HEK293 (cell line): ENCODE measurements around the gene LDLRAD3.

Source experiments
- CTCF ChIA-PET: fragments of 350-600 bp; formaldehyde crosslinking; extraction: SDS; loops from one replicate; lab custom pipeline; 2021; ENCODE audit warnings: antibody characterized with exemption; lab: Yijun Ruan, JAX
- POLR2A ChIA-PET: fragments of 300-600 bp; formaldehyde crosslinking; extraction: SDS; loops from one replicate; lab custom pipeline; 2020; ENCODE audit warnings: antibody characterized with exemption, inconsistent platforms; lab: Yijun Ruan, JAX
- H3K27ac ChIP-seq: fragments of 200-500 bp; sonication (Bioruptor generic); 2 replicates; pipeline ENCODE4 v1.5.1; 2014; ENCODE audit warnings: low read depth, low read length, control low read depth, inconsistent platforms; ENCODE audit errors: extremely low read depth
- H3K36me3 ChIP-seq, 2 experiments: fragments of 200-500 bp in 1 of 2; sonication (Bioruptor generic) in 1 of 2; 1 replicate in 1 of 2; 2 replicates in 1 of 2; pipeline ENCODE4 v1.5.1; 2014 to 2017; ENCODE audit warnings: inconsistent platforms in 2 of 2, low read length in 2 of 2; ENCODE audit not compliant: control insufficient read depth in 2 of 2, insufficient read depth in 1 of 2
- H3K4me1 ChIP-seq: fragments of 200-500 bp; sonication (Bioruptor generic); 2 replicates; pipeline ENCODE4 v1.5.1; 2014; ENCODE audit warnings: mild to moderate bottlenecking, low read length, inconsistent platforms; ENCODE audit not compliant: control insufficient read depth, insufficient read depth
- H3K4me3 ChIP-seq: 2 replicates; pipeline ENCODE4 v1.5.1; 2011; ENCODE audit warnings: low read depth, mild to moderate bottlenecking, control low read depth, low read length, moderate library complexity
- H3K9me3 ChIP-seq: fragments of 200-500 bp; sonication (Bioruptor generic); 2 replicates; pipeline ENCODE4 v1.5.1; 2014; ENCODE audit warnings: low read depth, low read length, inconsistent platforms; ENCODE audit not compliant: control insufficient read depth, insufficient read depth
- BCL6B ChIP-seq: fragments of 450-650 bp; formaldehyde crosslinking; IDR thresholded peaks from 2 replicates; pipeline ENCODE4 v1.5.1; 2017; ENCODE audit warnings: missing biosample characterization, missing genetic modification characterization
- ELK4 ChIP-seq: IDR thresholded peaks from 2 replicates; pipeline ENCODE4 v1.6.1; 2011; ENCODE audit warnings: mild to moderate bottlenecking, low read depth, low read length, borderline replicate concordance
- GLI2 ChIP-seq: fragments of 450-650 bp; formaldehyde crosslinking; IDR thresholded peaks from 2 replicates; pipeline ENCODE4; 2017; ENCODE audit warnings: missing biosample characterization, missing genetic modification characterization, low read depth, borderline replicate concordance
- GLI4 ChIP-seq: fragments of 450-650 bp; formaldehyde crosslinking; IDR thresholded peaks from 2 replicates; pipeline ENCODE4 v1.5.1; 2016; ENCODE audit warnings: missing biosample characterization, missing genetic modification characterization
- GLIS1 ChIP-seq: fragments of 450-650 bp; formaldehyde crosslinking; IDR thresholded peaks from 2 replicates; pipeline ENCODE4 v1.5.1; 2016; ENCODE audit warnings: missing biosample characterization, missing genetic modification characterization
- PATZ1 ChIP-seq: fragments of 450-650 bp; formaldehyde crosslinking; IDR thresholded peaks from 2 replicates; pipeline ENCODE4 v1.5.1; 2016; ENCODE audit warnings: missing biosample characterization, missing genetic modification characterization
- REPIN1 ChIP-seq: fragments of 450-650 bp; formaldehyde crosslinking; IDR thresholded peaks from 2 replicates; pipeline ENCODE4 v1.5.1; 2017; ENCODE audit warnings: missing biosample characterization, missing genetic modification characterization, low read depth
- TCF7L2 ChIP-seq: IDR thresholded peaks from 2 replicates; pipeline ENCODE4 v1.6.1; 2011; ENCODE audit warnings: low read depth, mild to moderate bottlenecking, inconsistent platforms, low read length, moderate library complexity, borderline replicate concordance
- ZIC2 ChIP-seq: fragments of 450-650 bp; formaldehyde crosslinking; IDR thresholded peaks from 2 replicates; pipeline ENCODE4 v1.5.1; 2016; ENCODE audit warnings: missing biosample characterization, missing genetic modification characterization
- ZNF248 ChIP-seq: fragments of 450-650 bp; formaldehyde crosslinking; IDR thresholded peaks from 2 replicates; pipeline ENCODE4 v1.5.1; 2017; ENCODE audit warnings: missing biosample characterization, missing genetic modification characterization
- ZNF350 ChIP-seq: fragments of 450-650 bp; formaldehyde crosslinking; IDR thresholded peaks from 2 replicates; pipeline ENCODE4 v1.5.0; 2017; ENCODE audit warnings: missing biosample characterization, mild to moderate bottlenecking, missing genetic modification characterization
- ZNF362 ChIP-seq: fragments of 450-650 bp; formaldehyde crosslinking; IDR thresholded peaks from 2 replicates; pipeline ENCODE4 v1.5.1; 2016; ENCODE audit warnings: missing biosample characterization, missing genetic modification characterization
- ZNF366 ChIP-seq: fragments of 450-650 bp; formaldehyde crosslinking; conservative IDR thresholded peaks from 2 replicates; pipeline ENCODE4 v1.5.1; 2016; ENCODE audit warnings: missing biosample characterization, missing genetic modification characterization
- ZNF37A ChIP-seq: fragments of 450-650 bp; IDR thresholded peaks from 2 replicates; pipeline ENCODE4 v1.5.1; 2018; ENCODE audit warnings: missing biosample characterization, missing genetic modification characterization
- ZNF404 ChIP-seq: fragments of 450-650 bp; formaldehyde crosslinking; IDR thresholded peaks from 2 replicates; pipeline ENCODE4 v1.5.1; 2017; ENCODE audit warnings: missing biosample characterization, missing genetic modification characterization
- ZNF433 ChIP-seq: fragments of 450-650 bp; formaldehyde crosslinking; IDR thresholded peaks from 2 replicates; pipeline ENCODE4 v1.5.1; 2016; ENCODE audit warnings: missing biosample characterization, missing genetic modification characterization, low read depth
- ZNF514 ChIP-seq: fragments of 450-650 bp; formaldehyde crosslinking; IDR thresholded peaks from 2 replicates; pipeline ENCODE4 v1.5.1; 2016; ENCODE audit warnings: missing biosample characterization, missing genetic modification characterization
- ZNF610 ChIP-seq: fragments of 450-650 bp; formaldehyde crosslinking; IDR thresholded peaks from 2 replicates; pipeline ENCODE4 v1.5.1; 2016; ENCODE audit warnings: missing biosample characterization, missing genetic modification characterization, borderline replicate concordance
- ZNF645 ChIP-seq: fragments of 450-650 bp; formaldehyde crosslinking; IDR thresholded peaks from 2 replicates; pipeline ENCODE4; 2016; ENCODE audit warnings: missing biosample characterization, missing genetic modification characterization
- ZNF670 ChIP-seq: fragments of 450-650 bp; formaldehyde crosslinking; IDR thresholded peaks from 2 replicates; pipeline ENCODE4 v1.5.1; 2016; ENCODE audit warnings: missing biosample characterization, missing genetic modification characterization, low read depth
- ZNF830 ChIP-seq: fragments of 450-650 bp; IDR thresholded peaks from 2 replicates; pipeline ENCODE4 v1.5.0; 2018; ENCODE audit warnings: missing biosample characterization, missing genetic modification characterization, low read depth, mild to moderate bottlenecking, moderate library complexity
- ZNF837 ChIP-seq: fragments of 450-650 bp; formaldehyde crosslinking; IDR thresholded peaks from 2 replicates; pipeline ENCODE4 v1.5.1; 2016; ENCODE audit warnings: missing biosample characterization, missing genetic modification characterization
- ZSCAN5A ChIP-seq: fragments of 450-650 bp; formaldehyde crosslinking; IDR thresholded peaks from 2 replicates; pipeline ENCODE4 v1.5.1; 2016; ENCODE audit warnings: missing biosample characterization, missing genetic modification characterization

The LDLRAD3 gene

GRCh38 chr11:35983981-35984380 lies 40.1 kb downstream of the LDLRAD3 start (continued):
- TF ChIP-seq ZNF645 (no peak), GLIS1 (tag by site-specific recombination) (no peak), ZNF433 (tag by site-specific recombination) (no peak), ZNF610 (tag by site-specific recombination) (no peak), ZNF404 (no peak)
- TF ChIP-seq, all 188 proteins: peak for 0

GRCh38 chr11:35986947-35987346 lies 43.1 kb downstream of the LDLRAD3 start:
- no peak overlapping the region for H3K4me3 ChIP-seq
- ChIA-PET POLR2A (no interaction called here), CTCF (interaction anchor here (1.1 kb wide), 1 partner anchor 164 kb away, joined by 3 read pairs; no protein-coding TSS in a partner anchor)
- no peaks in the 10 kb centered on the region for H3K9me3 ChIP-seq
- TF ChIP-seq PATZ1 (tag by site-specific recombination) (no peak), BCL6B (tag by site-specific recombination) (no peak), ZNF837 (no peak), TCF7L2 (no peak), ZIC2 (tag by site-specific recombination) (no peak), ZNF362 (tag by site-specific recombination) (no peak), ZNF366 (tag by site-specific recombination) (no peak), ZNF37A (tag by site-specific recombination) (no peak), ELK4 (no peak), ZNF670 (no peak), REPIN1 (no peak), ZSCAN5A (tag by site-specific recombination) (no peak), GLI2 (tag by site-specific recombination) (no peak), ZNF830 (no peak), GLI4 (no peak), ZNF514 (tag by site-specific recombination) (no peak), ZNF350 (tag by site-specific recombination) (no peak), ZNF248 (tag by site-specific recombination) (no peak)
- H3K4me1 ChIP-seq, result no peaks in the 10 kb centered on the region
- H3K27ac ChIP-seq, result no peak overlapping the region
- no peaks in the 10 kb centered on the region for H3K36me3 ChIP-seq
